Uterus (tissue), 4 donors: ENCODE data around the gene PPP1R26. TPM values are rescaled to one million over a fixed set of nuclear protein-coding genes. Genes with fewer than 3 reads are reported as not detected.

Experiments
- DNase-seq, 2 donors: peaks; one replicate each; pipeline ENCODE4 v3.0.0-alpha.2; 2019 to 2020
- H3K27ac ChIP-seq, 2 donors: fragments of 200-600 bp; sonication (generic); 1 replicate in 1 of 2; 2 replicates in 1 of 2; pipeline ENCODE4 v1.5.1; 2016 to 2018
- H3K27me3 ChIP-seq, 2 donors: fragments of 200-600 bp; sonication (generic); one replicate each; pipeline ENCODE4 v1.5.1; 2018 to 2019; ENCODE audit warnings: control low read depth in 1 of 2
- H3K36me3 ChIP-seq, 2 donors: fragments of 200-600 bp; sonication (generic); one replicate each; pipeline ENCODE4 v1.5.1; 2019; ENCODE audit warnings: control low read depth in 1 of 2
- H3K4me1 ChIP-seq, 2 donors: fragments of 200-600 bp; sonication (generic); one replicate each; pipeline ENCODE4 v1.5.1; 2018 to 2019; ENCODE audit warnings: control low read depth in 1 of 2
- H3K4me3 ChIP-seq, 2 donors: fragments of 200-600 bp; sonication (generic); 1 replicate in 1 of 2; 2 replicates in 1 of 2; pipeline ENCODE4 v1.5.1; 2018 to 2019; ENCODE audit warnings: mild to moderate bottlenecking in 1 of 2
- H3K9me3 ChIP-seq, 2 donors: fragments of 200-600 bp; sonication (generic); one replicate each; pipeline ENCODE4 v1.5.1; 2019; ENCODE audit warnings: control low read depth in 1 of 2
- POLR2A ChIP-seq, 2 donors: fragments of 450-650 bp; IDR thresholded peaks; one replicate each; pipeline ENCODE4 v1.6.1; 2016; ENCODE audit warnings: antibody characterized with exemption in 2 of 2, mild to moderate bottlenecking in 1 of 2, moderate library complexity in 1 of 2
- intact Hi-C: fragments of 100-400 bp; cut with DNase I; formaldehyde crosslinking; loops from one replicate; pipeline ENCODE4 v1.15.1; 2023; ENCODE audit warnings: low total_unique reads
- total RNA-seq, 4 donors: library from RNA; depleted of rRNA in 3 of 4; stranded (reverse); fragments of >200 nt in 3 of 4; gene quantifications; one replicate each; pipeline versions ENCODE4 v1.1.0 to v1.2.4, GENCODE V29; 2014 to 2023
- TF ChIP-seq, protein P1 (sequence below), 4 experiments: fragments of 200-600 bp in 2 of 4; fragments of 450-650 bp in 2 of 4; sonication (generic) in 2 of 4; IDR thresholded peaks; one replicate each; pipeline ENCODE4 v1.5.1; 2016 to 2019; ENCODE audit warnings: antibody characterized with exemption in 4 of 4, mild to moderate bottlenecking in 2 of 4, moderate library complexity in 1 of 4
- donor health status: DM: yes; HTN: yes; CAD: no.

The PPP1R26 gene
- total RNA-seq, 4 donors from 2014 or later, result 3.6 to 16.4 (median 10.6) TPM

GRCh38 chr9:135494791-135495559 is 15.4 kb downstream of the PPP1R26 start:
- no peak for TF ChIP-seq POLR2A (IDR thresholded peaks at IDR 0.05)
- TF ChIP-seq, protein P1, sequence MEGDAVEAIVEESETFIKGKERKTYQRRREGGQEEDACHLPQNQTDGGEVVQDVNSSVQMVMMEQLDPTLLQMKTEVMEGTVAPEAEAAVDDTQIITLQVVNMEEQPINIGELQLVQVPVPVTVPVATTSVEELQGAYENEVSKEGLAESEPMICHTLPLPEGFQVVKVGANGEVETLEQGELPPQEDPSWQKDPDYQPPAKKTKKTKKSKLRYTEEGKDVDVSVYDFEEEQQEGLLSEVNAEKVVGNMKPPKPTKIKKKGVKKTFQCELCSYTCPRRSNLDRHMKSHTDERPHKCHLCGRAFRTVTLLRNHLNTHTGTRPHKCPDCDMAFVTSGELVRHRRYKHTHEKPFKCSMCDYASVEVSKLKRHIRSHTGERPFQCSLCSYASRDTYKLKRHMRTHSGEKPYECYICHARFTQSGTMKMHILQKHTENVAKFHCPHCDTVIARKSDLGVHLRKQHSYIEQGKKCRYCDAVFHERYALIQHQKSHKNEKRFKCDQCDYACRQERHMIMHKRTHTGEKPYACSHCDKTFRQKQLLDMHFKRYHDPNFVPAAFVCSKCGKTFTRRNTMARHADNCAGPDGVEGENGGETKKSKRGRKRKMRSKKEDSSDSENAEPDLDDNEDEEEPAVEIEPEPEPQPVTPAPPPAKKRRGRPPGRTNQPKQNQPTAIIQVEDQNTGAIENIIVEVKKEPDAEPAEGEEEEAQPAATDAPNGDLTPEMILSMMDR (IDR thresholded peaks at IDR 0.05), result no peak
- no peak for DNase-seq
- intact Hi-C loops, result no loop called here
- H3K9me3 ChIP-seq, result no peaks in the 10 kb centered on the region
- no peaks in the 10 kb centered on the region for H3K4me1 ChIP-seq
- no peaks in the 10 kb centered on the region for H3K36me3 ChIP-seq
- no peak overlapping the region for H3K4me3 ChIP-seq
- no peak overlapping the region for H3K27ac ChIP-seq
- no peaks in the 10 kb centered on the region for H3K27me3 ChIP-seq

GRCh38 chr9:135498381-135499126 is 19.0 kb downstream of the PPP1R26 start:
- Histone ChIP-seq H3K27ac (no peak overlapping the region), H3K9me3 (no peaks in the 10 kb centered on the region), H3K36me3 (no peaks in the 10 kb centered on the region), H3K27me3 (no peaks in the 10 kb centered on the region), H3K4me1 (peaks cover 2 to 16% of the 10 kb centered on the region in 2 donors), H3K4me3 (no peak overlapping the region)
- no peak for DNase-seq
- no peak for TF ChIP-seq POLR2A (IDR thresholded peaks at IDR 0.05)
- TF ChIP-seq, protein P1 (IDR thresholded peaks at IDR 0.05), result no peak
- intact Hi-C loops, result no loop called here

DNA sequence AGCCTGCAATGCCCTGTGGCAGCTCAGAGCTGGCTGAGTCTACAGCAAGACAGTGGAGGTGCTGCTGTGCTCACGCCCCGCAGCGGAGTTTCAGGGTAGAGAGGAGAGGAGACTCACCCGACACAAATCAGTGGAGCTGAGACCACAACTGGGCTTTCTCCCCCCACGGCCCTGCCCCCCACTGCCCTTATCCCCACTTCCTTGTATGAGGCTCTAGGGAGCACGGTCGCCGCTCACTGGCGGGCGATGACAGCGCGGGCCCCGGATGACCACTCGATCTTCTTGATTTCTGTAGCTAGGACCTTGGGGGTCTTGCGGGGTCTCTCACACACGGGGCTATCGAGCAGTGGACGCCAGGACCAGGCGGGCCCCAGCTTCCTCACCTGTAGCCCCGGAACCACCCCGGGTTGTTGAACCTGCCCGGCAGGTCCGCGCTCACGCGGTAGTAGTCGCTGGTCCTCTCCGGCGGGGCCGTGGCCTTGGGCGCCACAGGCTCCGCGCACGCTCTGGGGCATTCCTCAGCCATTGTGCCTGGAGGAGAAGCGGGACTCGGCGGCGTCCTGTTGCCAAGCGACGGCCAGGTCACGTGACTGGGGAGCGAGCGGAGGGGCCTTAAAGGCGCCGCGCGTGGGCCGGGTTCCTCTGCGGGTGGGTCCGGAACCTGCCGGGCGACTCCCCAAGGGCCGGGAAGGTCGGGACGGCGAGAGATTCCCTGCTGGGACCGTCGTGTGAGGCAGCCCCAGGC is 19.9 kb downstream of the PPP1R26 start:
- Histone ChIP-seq H3K4me1 (peaks cover 2 to 16% of the 10 kb centered on the region in 2 donors), H3K36me3 (no peaks in the 10 kb centered on the region), H3K4me3 (peak overlapping the region; percentile 76 to 89), H3K27me3 (no peaks in the 10 kb centered on the region), H3K27ac (peak overlapping the region; percentile 74 to 76), H3K9me3 (no peaks in the 10 kb centered on the region)
- TF ChIP-seq, protein P1 (IDR thresholded peaks at IDR 0.05), result peak in 2 of 4 experiments; percentile 6 to 48
- TF ChIP-seq POLR2A (IDR thresholded peaks at IDR 0.05), result peak in 1 of 2 donors; percentile 8
- peak; percentile 94 to 96 for DNase-seq
- intact Hi-C loops, result no loop called here

GRCh38 chr9:135500071-135500524 is 20.5 kb downstream of the PPP1R26 start:
- no peaks in the 10 kb centered on the region for H3K9me3 ChIP-seq
- TF ChIP-seq POLR2A (IDR thresholded peaks at IDR 0.05), result no peak
- TF ChIP-seq, protein P1 (IDR thresholded peaks at IDR 0.05), result no peak
- no peaks in the 10 kb centered on the region for H3K36me3 ChIP-seq
- H3K4me3 ChIP-seq, result peak overlapping the region; percentile 76 to 89
- intact Hi-C loops, result no loop called here
- DNase-seq, result no peak
- peak overlapping the region; percentile 74 to 76 for H3K27ac ChIP-seq
- no peaks in the 10 kb centered on the region for H3K27me3 ChIP-seq
- H3K4me1 ChIP-seq, result peaks cover 2 to 16% of the 10 kb centered on the region in 2 donors
